ENCODE measurements around the gene ADARB2. TPM values are rescaled to one million over a fixed set of nuclear protein-coding genes. Genes with fewer than 3 reads are reported as not detected.

The ADARB2 gene
- total and polyA plus RNA-seq, 7 experiments from 2014 or later, result 0.05 to 13.6 (median 6.3) TPM; not detected in 3

DNA sequence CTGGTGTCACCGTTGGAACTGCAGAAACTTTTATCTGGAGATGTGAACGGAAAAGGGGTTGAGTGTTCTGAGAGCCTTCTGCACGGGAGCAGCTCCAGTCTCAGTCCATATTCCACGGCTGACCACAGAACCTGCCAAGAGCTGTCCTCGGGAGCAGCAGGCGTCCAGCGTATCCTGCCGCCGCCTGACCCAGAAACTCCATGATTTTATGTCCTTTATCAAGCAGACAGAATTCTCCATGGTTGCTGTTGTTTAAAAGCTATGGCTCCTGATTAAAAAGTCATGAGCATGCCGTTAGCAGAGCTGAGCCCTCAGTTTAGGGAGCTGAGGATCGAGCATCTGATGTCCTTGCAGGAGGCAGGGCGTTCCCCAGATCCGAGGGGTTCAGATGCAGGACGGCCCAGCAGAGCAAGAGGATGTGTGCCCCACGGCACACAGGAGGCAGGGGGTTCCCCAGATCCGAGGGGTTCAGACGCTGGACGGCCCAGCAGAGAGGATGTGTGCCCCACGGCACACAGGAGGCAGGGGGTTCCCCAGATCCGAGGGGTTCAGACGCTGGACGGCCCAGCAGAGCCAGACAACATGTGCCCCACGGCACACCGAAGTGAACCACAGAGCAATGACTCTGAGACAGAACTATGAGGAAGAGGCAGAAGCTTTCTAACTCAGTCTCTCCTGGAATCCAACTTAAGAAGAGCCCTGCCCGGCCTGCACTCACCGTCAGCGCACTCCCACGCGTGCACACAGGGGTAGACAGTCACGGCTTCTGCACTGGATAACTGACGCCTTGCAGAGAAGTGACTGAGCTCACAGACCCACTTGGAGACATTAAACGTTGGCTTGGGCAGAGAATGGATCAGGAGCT lies 584.7 kb downstream of the ADARB2 start:
- H3K36me3 ChIP-seq (ENCODE audit: control insufficient read depth in 2 of 3, insufficient read depth in 3 of 3, low read length in 3 of 3), result no peaks in the 10 kb centered on the region
- H3K9me3 ChIP-seq (ENCODE audit: control insufficient read depth in 2 of 3, low read length in 3 of 3), result no peaks in the 10 kb centered on the region
- Mint-ChIP-seq H3K4me3 (no peak overlapping the region), H3K27ac (no peak overlapping the region), H3K27me3 (peaks cover 0 to 7% (median 5%) of the 10 kb centered on the region in 5 donors), H3K9me3 (peaks cover 0 to 3% (median 0%) of the 10 kb centered on the region in 11 donors), H3K36me3 (no peaks in the 10 kb centered on the region), H3K4me1 (peaks cover 0 to 6% (median 4%) of the 10 kb centered on the region in 7 donors)
- no peaks in the 10 kb centered on the region for H3K27me3 ChIP-seq (ENCODE audit: control insufficient read depth in 2 of 2, insufficient read depth in 2 of 2, low read length in 2 of 2)
- no peak for ATAC-seq
- intact Hi-C loops (cut with micrococcal nuclease), result no loop called here
- DNase-seq, result no peak
- no peak overlapping the region for H3K4me3 ChIP-seq (ENCODE audit: low read length)
- ChIA-PET CTCF (no interaction called here), POLR2A (no interaction called here)
- no peak overlapping the region for H3K27ac ChIP-seq (ENCODE audit: low read depth, low read length)
- no peaks in the 10 kb centered on the region for H3K4me1 ChIP-seq (ENCODE audit: control insufficient read depth in 2 of 2, insufficient read depth in 2 of 2, low read length in 2 of 2)

DNA sequence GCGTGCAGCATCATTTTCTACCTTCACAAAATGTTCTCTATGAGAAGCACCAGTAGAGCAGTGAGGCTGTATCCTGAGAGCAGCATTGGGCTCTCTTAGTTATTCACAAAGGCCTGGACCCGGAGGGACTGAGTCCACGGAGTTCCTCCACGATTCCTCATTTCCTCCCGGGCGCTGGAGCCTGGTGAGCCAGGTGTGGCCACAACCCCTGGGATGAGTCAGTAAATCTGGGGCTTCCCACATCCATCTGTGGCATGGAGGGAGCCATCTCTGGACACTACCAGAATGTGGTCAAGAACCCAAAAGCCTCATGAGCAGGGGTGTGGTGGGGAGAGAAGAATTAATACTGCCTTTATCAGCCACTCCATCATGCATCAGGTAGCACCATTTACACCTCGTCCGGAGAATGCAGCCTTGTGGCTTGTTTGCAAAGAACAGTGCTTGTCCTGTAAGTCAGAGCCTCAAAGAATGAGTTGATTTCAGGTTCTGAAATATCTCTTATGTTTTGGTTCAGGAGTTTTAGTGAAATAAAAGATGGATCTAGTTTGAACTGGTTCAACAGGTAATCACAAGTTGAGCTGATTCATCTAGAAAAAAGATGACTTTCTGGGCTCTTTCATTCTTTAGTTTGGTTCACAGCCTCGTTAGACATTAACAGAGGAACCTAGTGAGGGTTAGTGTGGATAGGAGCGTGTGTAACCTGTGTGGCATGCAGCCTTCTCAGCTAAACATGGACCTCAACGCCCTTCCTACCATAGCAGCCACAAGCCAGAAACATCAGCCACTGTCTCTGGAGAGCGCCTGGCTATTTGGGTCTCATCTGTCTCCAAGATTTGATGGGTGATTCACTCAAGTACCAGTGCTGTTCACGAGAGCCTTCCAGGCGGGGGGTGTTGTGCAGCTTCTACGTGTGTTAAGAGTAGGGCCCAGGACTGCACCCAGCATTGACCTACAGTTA lies 586.0 kb downstream of the ADARB2 start:
- H3K4me1 Mint-ChIP-seq, result peaks cover 0 to 6% (median 4%) of the 10 kb centered on the region in 7 donors
- no peak overlapping the region for H3K27ac Mint-ChIP-seq
- H3K36me3 Mint-ChIP-seq, result peaks cover 0 to 4% (median 0%) of the 10 kb centered on the region in 5 donors
- no peak overlapping the region for H3K4me3 Mint-ChIP-seq
- Histone ChIP-seq H3K9me3 (ENCODE audit: control insufficient read depth in 2 of 3, low read length in 3 of 3) (no peaks in the 10 kb centered on the region), H3K4me1 (ENCODE audit: control insufficient read depth in 2 of 2, insufficient read depth in 2 of 2, low read length in 2 of 2) (no peaks in the 10 kb centered on the region), H3K4me3 (ENCODE audit: low read length) (no peak overlapping the region), H3K36me3 (ENCODE audit: control insufficient read depth in 2 of 3, insufficient read depth in 3 of 3, low read length in 3 of 3) (no peaks in the 10 kb centered on the region), H3K27ac (ENCODE audit: low read depth, low read length) (no peak overlapping the region), H3K27me3 (ENCODE audit: control insufficient read depth in 2 of 2, insufficient read depth in 2 of 2, low read length in 2 of 2) (no peaks in the 10 kb centered on the region)
- no peak for DNase-seq
- intact Hi-C loops (cut with micrococcal nuclease), result no loop called here
- ATAC-seq, result no peak
- peaks cover 0 to 10% (median 7%) of the 10 kb centered on the region in 11 donors for H3K9me3 Mint-ChIP-seq
- ChIA-PET CTCF (no interaction called here), POLR2A (no interaction called here)
- H3K27me3 Mint-ChIP-seq, result peaks cover 3 to 13% (median 7%) of the 10 kb centered on the region in 5 donors

DNA sequence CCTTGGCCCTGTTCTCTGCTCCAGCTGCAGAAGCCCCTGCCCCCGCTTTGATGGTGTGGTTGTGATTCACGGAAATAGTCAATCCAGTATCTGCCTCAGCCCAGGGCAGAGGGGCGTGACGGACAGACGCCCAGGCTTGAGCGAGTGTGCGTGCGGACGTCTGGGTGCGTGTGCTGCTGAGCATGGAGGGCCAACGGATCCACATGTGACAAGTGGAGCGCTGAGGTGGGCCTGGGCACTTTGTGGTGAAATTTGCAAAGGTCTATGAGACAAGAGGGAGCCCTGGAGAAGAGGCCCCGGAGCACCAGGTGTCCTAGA lies 586.7 kb downstream of the ADARB2 start:
- intact Hi-C loops (cut with micrococcal nuclease), result no loop called here
- no peak for ATAC-seq

DNA sequence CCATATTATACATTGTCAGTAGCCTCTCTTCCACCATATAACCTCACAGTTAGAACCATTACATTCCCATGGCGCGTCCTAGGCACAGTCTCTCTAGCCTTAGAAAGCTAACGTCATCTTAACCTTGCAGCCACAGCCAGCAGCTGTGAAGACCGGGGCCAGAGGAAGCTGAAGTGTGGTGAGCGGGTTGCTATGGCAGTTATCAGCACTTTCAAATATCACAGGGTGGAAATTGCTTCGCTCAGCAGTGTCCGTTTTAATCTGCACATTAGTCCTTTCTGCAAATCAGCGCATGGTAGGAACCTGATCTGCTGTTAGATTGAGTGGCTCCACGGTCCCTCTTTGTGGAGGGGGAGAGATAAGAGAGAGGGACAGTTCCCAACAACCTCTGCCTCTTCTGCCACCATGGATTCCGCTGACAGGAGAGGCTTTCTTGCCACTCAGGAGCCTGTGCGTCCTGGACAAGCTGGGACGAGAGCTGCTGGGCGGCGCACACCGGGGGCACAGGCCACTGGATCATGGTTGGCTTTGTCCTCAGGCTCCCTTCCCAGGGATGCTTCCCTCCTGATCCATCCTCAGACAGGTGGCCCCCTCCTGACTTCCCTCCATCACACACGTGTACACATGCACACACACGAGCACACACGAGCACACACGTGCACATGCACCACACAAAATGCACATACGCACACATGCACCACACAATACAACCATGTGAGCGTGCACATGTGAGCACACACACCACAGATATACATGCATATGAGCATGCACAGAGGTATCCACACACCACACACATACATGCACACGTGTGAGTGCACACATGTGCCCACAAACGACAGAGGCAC lies 587.3 kb downstream of the ADARB2 start:
- intact Hi-C loops (cut with micrococcal nuclease), result loop anchor here in 1 of 2 donors (10.0 kb wide), 1 partner anchor 1895 kb away; no protein-coding TSS in a partner anchor
- no peak overlapping the region for H3K4me3 ChIP-seq (ENCODE audit: low read length)
- Mint-ChIP-seq H3K36me3 (peaks cover 0 to 4% (median 0%) of the 10 kb centered on the region in 5 donors), H3K4me3 (no peak overlapping the region), H3K9me3 (peaks cover 0 to 22% (median 13%) of the 10 kb centered on the region in 11 donors), H3K27me3 (peaks cover 3 to 13% (median 7%) of the 10 kb centered on the region in 5 donors), H3K4me1 (peaks cover 0 to 6% (median 4%) of the 10 kb centered on the region in 7 donors), H3K27ac (no peak overlapping the region)
- H3K27me3 ChIP-seq (ENCODE audit: control insufficient read depth in 2 of 2, insufficient read depth in 2 of 2, low read length in 2 of 2), result no peaks in the 10 kb centered on the region
- H3K9me3 ChIP-seq (ENCODE audit: control insufficient read depth in 2 of 3, low read length in 3 of 3), result no peaks in the 10 kb centered on the region
- ChIA-PET CTCF (no interaction called here), POLR2A (no interaction called here)
- DNase-seq (peak in 1 of 9 donors; percentile 14), ATAC-seq (peak; percentile 66)
- no peaks in the 10 kb centered on the region for H3K36me3 ChIP-seq (ENCODE audit: control insufficient read depth in 2 of 3, insufficient read depth in 3 of 3, low read length in 3 of 3)
- H3K4me1 ChIP-seq (ENCODE audit: control insufficient read depth in 2 of 2, insufficient read depth in 2 of 2, low read length in 2 of 2), result no peaks in the 10 kb centered on the region
- no peak overlapping the region for H3K27ac ChIP-seq (ENCODE audit: low read depth, low read length)

More for the DNA sequence above, 586.7 kb downstream of the ADARB2 start:
- H3K27ac Mint-ChIP-seq, result peak overlapping the region in 1 of 9 donors; percentile 49
- H3K4me1 ChIP-seq (ENCODE audit: control insufficient read depth in 2 of 2, insufficient read depth in 2 of 2, low read length in 2 of 2), result no peaks in the 10 kb centered on the region
- no peak overlapping the region for H3K4me3 Mint-ChIP-seq
- DNase-seq, result no peak
- no peaks in the 10 kb centered on the region for H3K27me3 ChIP-seq (ENCODE audit: control insufficient read depth in 2 of 2, insufficient read depth in 2 of 2, low read length in 2 of 2)
- H3K4me3 ChIP-seq (ENCODE audit: low read length), result no peak overlapping the region
- POLR2A ChIA-PET, result no interaction called here
- H3K9me3 ChIP-seq (ENCODE audit: control insufficient read depth in 2 of 3, low read length in 3 of 3), result no peaks in the 10 kb centered on the region
- H3K36me3 Mint-ChIP-seq, result peaks cover 0 to 4% (median 0%) of the 10 kb centered on the region in 5 donors
- CTCF ChIA-PET, result no interaction called here
- no peak overlapping the region for H3K27ac ChIP-seq (ENCODE audit: low read depth, low read length)
- peaks cover 3 to 13% (median 7%) of the 10 kb centered on the region in 5 donors for H3K27me3 Mint-ChIP-seq
- H3K9me3 Mint-ChIP-seq, result peaks cover 0 to 17% (median 13%) of the 10 kb centered on the region in 11 donors
- peaks cover 0 to 6% (median 4%) of the 10 kb centered on the region in 7 donors for H3K4me1 Mint-ChIP-seq
- no peaks in the 10 kb centered on the region for H3K36me3 ChIP-seq (ENCODE audit: control insufficient read depth in 2 of 3, insufficient read depth in 3 of 3, low read length in 3 of 3)

DNA sequence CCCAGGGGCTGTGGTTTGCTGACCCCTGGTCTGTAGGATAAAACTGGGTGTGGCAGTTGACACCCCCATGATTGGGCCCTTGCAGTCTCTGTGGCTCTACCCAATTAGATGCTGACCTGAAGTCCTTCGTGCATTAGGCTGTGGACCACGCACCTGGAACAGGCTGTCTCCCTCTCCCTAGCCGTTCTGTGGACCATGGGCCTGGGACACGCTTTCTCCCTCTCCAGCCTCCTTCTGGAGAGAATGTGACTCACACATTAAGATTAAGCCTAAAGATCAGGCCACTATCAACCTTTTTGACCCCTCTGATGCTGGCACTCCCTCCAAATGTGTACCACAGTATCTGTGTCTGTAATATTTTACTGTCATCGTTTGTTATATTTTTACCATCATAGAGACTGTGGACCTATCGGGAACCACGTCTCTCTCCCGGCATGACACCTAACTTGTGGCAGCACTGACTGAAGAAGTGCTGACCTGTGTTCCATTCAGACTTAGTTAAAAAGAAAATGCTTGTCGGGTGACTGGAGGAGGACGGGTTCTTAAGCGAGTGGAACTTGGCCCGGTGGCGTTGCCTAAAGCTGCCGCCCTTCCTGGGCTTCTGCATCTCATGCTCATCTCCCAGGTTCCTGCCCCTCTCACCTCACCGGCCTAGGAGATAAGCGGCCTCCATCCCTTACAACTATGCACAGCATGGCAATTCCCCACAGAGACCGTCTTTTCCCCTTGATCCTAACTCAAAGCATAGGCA lies 588.3 kb downstream of the ADARB2 start:
- ChIA-PET POLR2A (no interaction called here), CTCF (no interaction called here)
- Mint-ChIP-seq H3K27ac (no peak overlapping the region), H3K4me3 (no peak overlapping the region), H3K27me3 (peaks cover 7 to 18% (median 13%) of the 10 kb centered on the region in 5 donors), H3K36me3 (peaks cover 0 to 4% (median 0%) of the 10 kb centered on the region in 5 donors), H3K4me1 (peaks cover 0 to 6% (median 2%) of the 10 kb centered on the region in 7 donors), H3K9me3 (peaks cover 0 to 32% (median 19%) of the 10 kb centered on the region in 11 donors)
- H3K9me3 ChIP-seq (ENCODE audit: control insufficient read depth in 2 of 3, low read length in 3 of 3), result no peaks in the 10 kb centered on the region
- no peaks in the 10 kb centered on the region for H3K27me3 ChIP-seq (ENCODE audit: control insufficient read depth in 2 of 2, insufficient read depth in 2 of 2, low read length in 2 of 2)
- H3K4me1 ChIP-seq (ENCODE audit: control insufficient read depth in 2 of 2, insufficient read depth in 2 of 2, low read length in 2 of 2), result no peaks in the 10 kb centered on the region
- no peak for DNase-seq
- no peak overlapping the region for H3K4me3 ChIP-seq (ENCODE audit: low read length)
- no peak overlapping the region for H3K27ac ChIP-seq (ENCODE audit: low read depth, low read length)
- ATAC-seq, result no peak
- no peaks in the 10 kb centered on the region for H3K36me3 ChIP-seq (ENCODE audit: control insufficient read depth in 2 of 3, insufficient read depth in 3 of 3, low read length in 3 of 3)
- intact Hi-C loops (cut with micrococcal nuclease), result loop anchor here in 1 of 2 donors (10.0 kb wide), 1 partner anchor 1896 kb away; no protein-coding TSS in a partner anchor

All from naive thymus-derived CD4-positive, alpha-beta T cell (primary cell).